Kidney epithelial cell (primary cell): Measurements from ENCODE around the gene PDZRN4. TPM values are rescaled to one million over a fixed set of nuclear protein-coding genes. Genes with fewer than 3 reads are reported as not detected.
A peak's percentile ranks its signal among the peaks of the same experiment; 100 is the strongest.

Experiments
- DNase-seq: peaks from one replicate; pipeline ENCODE4 v3.0.0-alpha.2; 2010; ENCODE audit warnings: low read depth
- H3K27me3 ChIP-seq: 2 replicates; pipeline ENCODE4 v1.6.0; 2011; ENCODE audit warnings: low read length; ENCODE audit not compliant: control insufficient read depth, insufficient read depth
- H3K36me3 ChIP-seq: 2 replicates; pipeline ENCODE4 v1.5.1; 2011; ENCODE audit warnings: low read length; ENCODE audit not compliant: control insufficient read depth, insufficient read depth
- H3K4me3 ChIP-seq: 2 replicates; pipeline ENCODE4 v1.5.1; 2011; ENCODE audit warnings: low read depth, mild to moderate bottlenecking, control low read depth, low read length
- total RNA-seq: library from RNA; depleted of rRNA; stranded (reverse); fragments of >200 nt; gene quantifications from 2 replicates; pipeline ENCODE4 v1.2.3, GENCODE V29; 2015
- TF ChIP-seq, protein P1 (sequence below): IDR thresholded peaks from 2 replicates; pipeline ENCODE4 v1.5.1; 2011; ENCODE audit warnings: mild to moderate bottlenecking, moderate library complexity, low read length, control low read depth, inconsistent platforms; ENCODE audit not compliant: insufficient read depth, poor library complexity, severe bottlenecking

Gene PDZRN4
- total RNA-seq, 1 donor from 2014 or later, result not detected

- DNase-seq, result no peak
- Histone ChIP-seq H3K4me3 (no peak overlapping the region), H3K36me3 (no peaks in the 10 kb centered on the region), H3K27me3 (no peaks in the 10 kb centered on the region)
- TF ChIP-seq, protein P1, sequence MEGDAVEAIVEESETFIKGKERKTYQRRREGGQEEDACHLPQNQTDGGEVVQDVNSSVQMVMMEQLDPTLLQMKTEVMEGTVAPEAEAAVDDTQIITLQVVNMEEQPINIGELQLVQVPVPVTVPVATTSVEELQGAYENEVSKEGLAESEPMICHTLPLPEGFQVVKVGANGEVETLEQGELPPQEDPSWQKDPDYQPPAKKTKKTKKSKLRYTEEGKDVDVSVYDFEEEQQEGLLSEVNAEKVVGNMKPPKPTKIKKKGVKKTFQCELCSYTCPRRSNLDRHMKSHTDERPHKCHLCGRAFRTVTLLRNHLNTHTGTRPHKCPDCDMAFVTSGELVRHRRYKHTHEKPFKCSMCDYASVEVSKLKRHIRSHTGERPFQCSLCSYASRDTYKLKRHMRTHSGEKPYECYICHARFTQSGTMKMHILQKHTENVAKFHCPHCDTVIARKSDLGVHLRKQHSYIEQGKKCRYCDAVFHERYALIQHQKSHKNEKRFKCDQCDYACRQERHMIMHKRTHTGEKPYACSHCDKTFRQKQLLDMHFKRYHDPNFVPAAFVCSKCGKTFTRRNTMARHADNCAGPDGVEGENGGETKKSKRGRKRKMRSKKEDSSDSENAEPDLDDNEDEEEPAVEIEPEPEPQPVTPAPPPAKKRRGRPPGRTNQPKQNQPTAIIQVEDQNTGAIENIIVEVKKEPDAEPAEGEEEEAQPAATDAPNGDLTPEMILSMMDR, result no peak
Observed at GRCh38 chr12:41419131-41419893, 231.2 kb downstream of the PDZRN4 start.

DNA sequence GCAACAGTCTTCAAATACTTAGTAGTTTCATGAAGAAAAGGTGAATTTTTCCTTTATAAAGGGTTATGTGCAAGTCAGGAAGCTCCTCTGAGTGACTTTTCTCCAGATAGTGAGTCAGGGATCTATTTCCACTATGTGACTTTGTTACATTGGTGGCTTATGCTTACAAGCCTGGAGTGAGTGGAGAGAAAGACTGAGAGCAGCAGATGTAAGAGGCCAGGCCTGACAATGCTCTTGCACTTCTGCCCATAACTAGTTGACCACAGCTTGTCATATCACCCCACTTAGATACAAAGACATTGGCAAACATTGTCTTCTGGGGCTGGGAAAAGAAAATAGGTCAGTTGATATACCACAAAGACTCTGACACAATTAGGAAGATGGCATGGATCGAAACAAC lies 236.5 kb downstream of the PDZRN4 start:
- DNase-seq, result no peak
- no peaks in the 10 kb centered on the region for H3K36me3 ChIP-seq
- TF ChIP-seq, protein P1, result no peak
- H3K27me3 ChIP-seq, result no peaks in the 10 kb centered on the region
- H3K4me3 ChIP-seq, result no peak overlapping the region

- TF ChIP-seq, protein P1, result no peak
- no peak overlapping the region for H3K4me3 ChIP-seq
- H3K27me3 ChIP-seq, result no peaks in the 10 kb centered on the region
Observed at GRCh38 chr12:41433460-41433859, 245.3 kb downstream of the PDZRN4 start.

GRCh38 chr12:41436076-41436475 lies 248.0 kb downstream of the PDZRN4 start:
- Histone ChIP-seq H3K4me3 (no peak overlapping the region), H3K36me3 (no peaks in the 10 kb centered on the region), H3K27me3 (no peaks in the 10 kb centered on the region)
- TF ChIP-seq, protein P1, result no peak
- no peak for DNase-seq

More at GRCh38 chr12:41433460-41433859, 245.3 kb downstream of the PDZRN4 start:
- H3K36me3 ChIP-seq, result no peaks in the 10 kb centered on the region
- no peak for DNase-seq

- Histone ChIP-seq H3K4me3 (no peak overlapping the region), H3K36me3 (no peaks in the 10 kb centered on the region), H3K27me3 (no peaks in the 10 kb centered on the region)
- peak; percentile 16 for DNase-seq
- TF ChIP-seq, protein P1, result no peak
Observed at GRCh38 chr12:41437563-41437962, 249.4 kb downstream of the PDZRN4 start.
